HCT116 (cell line): ENCODE measurements around the gene PSME1. TPM values are rescaled to one million over a fixed set of nuclear protein-coding genes. Genes with fewer than 3 reads are reported as not detected.

Experiments used
- ATAC-seq: fragments of 200-7000 bp; cut with Tn5 transposase; 2 replicates; pipeline ENCODE4 v1.9.1; 2020; ENCODE audit warnings: mild to moderate bottlenecking, moderate library complexity
- BruUV-seq: library from RNA; stranded (reverse); fragments of 400-500 nt; replicated peaks from 2 replicates; lab custom pipeline; 2021; lab: Mats Ljungman, UMichigan
- CTCF ChIA-PET: fragments of 300-600 bp; sonication (Branson Sonifier 250); formaldehyde crosslinking; loops from one replicate; lab custom pipeline; 2021; ENCODE audit warnings: antibody characterized with exemption; lab: Charles Lee
- POLR2A ChIA-PET: fragments of 300-600, 350-600 bp; sonication (Branson Sonifier 250); formaldehyde crosslinking; loops from one replicate; lab custom pipeline; 2021; ENCODE audit warnings: antibody characterized with exemption; lab: Charles Lee
- RAD21 ChIA-PET, 2 experiments: fragments of 300-600 bp; sonication (Branson Sonifier 250); formaldehyde crosslinking; loops; one replicate each; lab custom pipeline; 2023; ENCODE audit warnings: low total read pairs in 2 of 2; ENCODE audit not compliant: uncharacterized antibody in 2 of 2, unreplicated experiment in 2 of 2, low non-redundant PET in 1 of 2; lab: Charles Lee
- DNase-seq: peaks from one replicate; pipeline ENCODE4 v3.0.0-alpha.2; 2010; ENCODE audit warnings: low read depth, low spot score
- H2AFZ ChIP-seq: fragments of 200-600 bp; shearing (Covaris generic), sonication (generic); 2 replicates; pipeline ENCODE4 v1.6.1; 2017; ENCODE audit warnings: low read depth, mixed run types, mixed read lengths, antibody characterized with exemption, low read length; ENCODE audit not compliant: poor library complexity, severe bottlenecking
- H3K27ac ChIP-seq: 2 replicates; pipeline ENCODE4 v1.5.1; 2012; ENCODE audit warnings: low read depth, low read length
- H3K27me3 ChIP-seq: fragments of 200-600 bp; sonication (generic); 2 replicates; pipeline ENCODE4 v1.6.1; 2016; ENCODE audit warnings: mixed run types, low read length, mixed read lengths; ENCODE audit not compliant: insufficient read depth
- H3K36me3 ChIP-seq, 2 experiments: fragments of 200-500 bp in 1 of 2; fragments of 200-600 bp in 1 of 2; sonication (Bioruptor generic) in 1 of 2; sonication (generic) in 1 of 2; 2 replicates each; pipeline versions ENCODE4 v1.5.1 to v1.6.1; 2014 to 2016; ENCODE audit warnings: low read length in 2 of 2, inconsistent platforms in 1 of 2, mixed read lengths in 1 of 2, mixed run types in 1 of 2; ENCODE audit not compliant: insufficient read depth in 2 of 2, control insufficient read depth in 1 of 2
- H3K4me1 ChIP-seq, 2 experiments: fragments of 200-600 bp in 1 of 2; sonication (generic) in 1 of 2; 2 replicates each; pipeline versions ENCODE4 v1.5.1 to v1.6.1; 2012 to 2017; ENCODE audit warnings: low read length in 2 of 2, inconsistent platforms in 1 of 2, mild to moderate bottlenecking in 1 of 2, mixed read lengths in 1 of 2, mixed run types in 1 of 2, moderate library complexity in 1 of 2; ENCODE audit not compliant: insufficient read depth in 2 of 2, control insufficient read depth in 1 of 2
- H3K4me2 ChIP-seq: fragments of 200-600 bp; sonication (generic); 2 replicates; pipeline ENCODE4 v1.6.1; 2017; ENCODE audit warnings: mixed run types, low read length, mixed read lengths
- H3K4me3 ChIP-seq, 2 experiments: fragments of 200-600 bp in 1 of 2; sonication (generic) in 1 of 2; replicated peaks in 1 of 2; 2 replicates each; pipeline ENCODE4 v1.5.1; 2011 to 2016; ENCODE audit warnings: low read length in 2 of 2, control low read depth in 1 of 2, low read depth in 1 of 2, mild to moderate bottlenecking in 1 of 2, mixed read lengths in 1 of 2, mixed run types in 1 of 2
- H3K79me2 ChIP-seq: fragments of 200-600 bp; sonication (generic); 2 replicates; pipeline ENCODE4 v1.6.1; 2017; ENCODE audit warnings: mild to moderate bottlenecking, mixed run types, low read length, moderate library complexity, mixed read lengths; ENCODE audit not compliant: insufficient read depth
- H3K9ac ChIP-seq: fragments of 200-600 bp; sonication (generic); 2 replicates; pipeline ENCODE4 v1.6.1; 2016; ENCODE audit warnings: low read length, mixed read lengths
- H3K9me2 ChIP-seq: fragments of 200-600 bp; sonication (generic), shearing (Covaris generic); 2 replicates; pipeline ENCODE4 v1.6.1; 2017; ENCODE audit warnings: mixed run types, mild to moderate bottlenecking, moderate library complexity; ENCODE audit not compliant: insufficient read depth
- H3K9me3 ChIP-seq, 2 experiments: fragments of 200-500 bp in 1 of 2; fragments of 200-600 bp in 1 of 2; sonication (Bioruptor generic) in 1 of 2; sonication (generic) in 1 of 2; 2 replicates each; pipeline ENCODE4 v1.6.1; 2014 to 2017; ENCODE audit warnings: low read length in 2 of 2, mixed read lengths in 2 of 2, inconsistent platforms in 1 of 2, low read depth in 1 of 2, mild to moderate bottlenecking in 1 of 2, mixed run types in 1 of 2, moderate library complexity in 1 of 2; ENCODE audit not compliant: control insufficient read depth in 1 of 2, insufficient read depth in 1 of 2
- H4K20me1 ChIP-seq: fragments of 200-600 bp; sonication (generic), shearing (Covaris generic); 2 replicates; pipeline ENCODE4 v1.6.1; 2017; ENCODE audit warnings: mixed run types, mild to moderate bottlenecking, moderate library complexity; ENCODE audit not compliant: insufficient read depth
- CBX3 ChIP-seq: IDR thresholded peaks from 2 replicates; pipeline ENCODE4 v1.6.1; 2012; ENCODE audit warnings: low read depth
- CEBPB ChIP-seq: IDR thresholded peaks from 2 replicates; pipeline ENCODE4 v1.6.1; 2012; ENCODE audit warnings: low read depth
- CTCF ChIP-seq, 3 experiments: fragments of 200-600 bp in 1 of 3; sonication (generic) in 1 of 3; IDR thresholded peaks in 2 of 3; conservative IDR thresholded peaks in 1 of 3; 2 replicates each; pipeline ENCODE4 v1.5.1; 2012 to 2017; ENCODE audit warnings: low read depth in 2 of 3, low read length in 2 of 3, antibody characterized with exemption in 1 of 3, borderline replicate concordance in 1 of 3, control low read depth in 1 of 3, mild to moderate bottlenecking in 1 of 3, mixed read lengths in 1 of 3, mixed run types in 1 of 3, moderate library complexity in 1 of 3; ENCODE audit not compliant: insufficient read depth in 1 of 3
- EGR1 ChIP-seq: IDR thresholded peaks from 2 replicates; pipeline ENCODE4 v1.6.1; 2012; ENCODE audit warnings: low read depth
- ELF1 ChIP-seq: IDR thresholded peaks from 2 replicates; pipeline ENCODE4 v1.6.1; 2012; ENCODE audit warnings: low read depth, borderline replicate concordance
- EZH2 ChIP-seq: fragments of 200-600 bp; sonication (generic); IDR thresholded peaks from 2 replicates; pipeline ENCODE4 v1.6.1; 2017; ENCODE audit warnings: antibody characterized with exemption, mixed run types
- FOSL1 ChIP-seq: IDR thresholded peaks from 2 replicates; pipeline ENCODE4 v1.6.1; 2012; ENCODE audit warnings: low read depth
- JUND ChIP-seq: IDR thresholded peaks from 2 replicates; pipeline ENCODE4 v1.6.1; 2012
- MAX ChIP-seq: IDR thresholded peaks from 2 replicates; pipeline ENCODE4 v1.6.1; 2012
- SIN3A ChIP-seq: IDR thresholded peaks from 2 replicates; pipeline ENCODE4 v1.6.1; 2012; ENCODE audit warnings: low read depth
- SP1 ChIP-seq: IDR thresholded peaks from 2 replicates; pipeline ENCODE4 v1.6.1; 2012; ENCODE audit warnings: low read depth
- SRF ChIP-seq: IDR thresholded peaks from 2 replicates; pipeline ENCODE4 v1.6.1; 2012; ENCODE audit warnings: low read depth
- TCF7L2 ChIP-seq: IDR thresholded peaks from 2 replicates; pipeline ENCODE4 v1.7.0; 2011; ENCODE audit warnings: borderline replicate concordance, inconsistent platforms; ENCODE audit not compliant: insufficient read depth, insufficient read length; ENCODE audit errors: extremely low read depth
- ZBTB33 ChIP-seq: IDR thresholded peaks from 2 replicates; pipeline ENCODE4 v1.6.1; 2011; ENCODE audit warnings: mild to moderate bottlenecking, low read length, moderate library complexity; ENCODE audit not compliant: insufficient replicate concordance; ENCODE audit errors: extremely low read depth
- ZFX ChIP-seq: fragments of 450-650 bp; IDR thresholded peaks from 2 replicates; pipeline ENCODE4 v1.6.1; 2017
- ZNF274 ChIP-seq: fragments of 200-500 bp; sonication (Bioruptor generic); IDR thresholded peaks from 2 replicates; pipeline ENCODE4 v1.6.1; 2014; ENCODE audit warnings: mild to moderate bottlenecking, low read depth, low read length, inconsistent platforms
- intact Hi-C: fragments of 100-400 bp; cut with micrococcal nuclease; formaldehyde crosslinking; loops from 2 replicates; pipeline ENCODE4 v1.10.0; 2022
- total RNA-seq: library from RNA; stranded (reverse); gene quantifications from one replicate; pipeline ENCODE4 v1.2.1, GENCODE V29; 2021; ENCODE audit not compliant: unreplicated experiment
- TF ChIP-seq, protein P1 (sequence below): IDR thresholded peaks from 2 replicates; pipeline ENCODE4 v1.6.1; 2012

PSME1 gene
- total RNA-seq, 1 experiment from 2014 or later: 174 TPM

DNA sequence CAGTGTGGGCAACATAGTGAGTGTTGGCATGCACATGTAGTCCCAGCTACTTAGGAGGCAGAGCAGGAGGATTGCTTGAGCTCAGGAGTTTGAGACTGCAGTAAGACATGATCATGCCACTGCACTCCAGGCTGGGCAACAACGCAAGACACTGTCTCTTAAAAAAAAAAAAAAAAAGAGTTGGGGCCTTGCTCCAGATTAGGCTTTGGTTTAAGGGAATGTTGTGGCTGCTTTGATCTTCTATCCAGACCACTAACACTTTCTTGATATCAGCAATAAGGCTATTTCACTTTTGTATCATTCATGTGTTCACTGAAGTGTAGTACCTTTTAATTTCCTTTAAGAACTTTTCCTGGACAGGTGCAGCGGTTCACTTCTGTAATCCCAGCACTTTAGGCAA, 8.3 kb upstream of the PSME1 start:
- Histone ChIP-seq H3K9me3 (no peaks in the 10 kb centered on the region), H4K20me1 (no peaks in the 10 kb centered on the region), H3K27ac (no peak overlapping the region), H3K79me2 (no peaks in the 10 kb centered on the region), H3K9ac (no peak overlapping the region), H3K36me3 (peaks cover 0 to 3% of the 10 kb centered on the region in 2 experiments; a peak in 2 of 4 replicates), H2AFZ (no peak overlapping the region), H3K4me2 (no peak overlapping the region), H3K27me3 (no peaks in the 10 kb centered on the region), H3K4me1 (no peaks in the 10 kb centered on the region), H3K9me2 (no peaks in the 10 kb centered on the region), H3K4me3 (no peak overlapping the region)
- BruUV-seq: no TSS peak
- no peak for ATAC-seq
- POLR2A ChIA-PET: interaction anchor here (0.6 to 1.9 kb wide), 3 partner anchors 8 to 27 kb away, joined by 3 to 8 read pairs (median 5); partner anchors contain the start of genes EMC9 and PSME1
- no peak for DNase-seq
- CTCF ChIA-PET: interaction anchor here (0.8 kb wide), 1 partner anchor 70 kb away, joined by 3 read pairs; no protein-coding TSS in a partner anchor
- intact Hi-C loops: no loop called here
- RAD21 ChIA-PET: interaction anchor here in 1 of 2 experiments (0.7 kb wide), 1 partner anchor 14 kb away, joined by 3 read pairs; no protein-coding TSS in a partner anchor
- TF ChIP-seq FOSL1 (no peak), CTCF (IDR thresholded peaks at IDR 0.05 in 2 of 3, conservative IDR thresholded peaks at IDR 0.05 in 1 of 3; ENCODE audit: borderline replicate concordance in 1 of 3, insufficient read depth in 1 of 3, low read depth in 2 of 3, low read length in 2 of 3) (no peak)

GRCh38 chr14:24129410-24129998, 6.5 kb upstream of the PSME1 start:
- no peaks in the 10 kb centered on the region for H3K36me3 ChIP-seq
- no peak overlapping the region for H3K4me2 ChIP-seq
- no peak overlapping the region for H2AFZ ChIP-seq
- CTCF ChIA-PET: interaction anchor here (1.2 kb wide), 1 partner anchor 21 kb away, joined by 3 read pairs; no protein-coding TSS in a partner anchor
- no peaks in the 10 kb centered on the region for H3K9me2 ChIP-seq
- H3K79me2 ChIP-seq: no peaks in the 10 kb centered on the region
- no peak overlapping the region for H3K4me3 ChIP-seq
- no peaks in the 10 kb centered on the region for H3K4me1 ChIP-seq
- intact Hi-C loops: no loop called here
- POLR2A ChIA-PET: interaction anchor here (1.2 to 3.0 kb wide), 2 partner anchors 15 to 35 kb away, joined by 3 to 8 read pairs; partner anchors contain the start of genes DCAF11, NRL and PCK2
- H3K9me3 ChIP-seq: no peaks in the 10 kb centered on the region
- H3K27ac ChIP-seq: no peak overlapping the region
- DNase-seq: no peak
- H3K27me3 ChIP-seq: no peaks in the 10 kb centered on the region
- RAD21 ChIA-PET: no interaction called here
- H4K20me1 ChIP-seq: no peaks in the 10 kb centered on the region
- BruUV-seq: no TSS peak
- H3K9ac ChIP-seq: no peak overlapping the region
- no peak for ATAC-seq
- TF ChIP-seq CBX3: no peak
- no peak for TF ChIP-seq CEBPB
- no peak for TF ChIP-seq SIN3A
- no peak for TF ChIP-seq FOSL1
- no peak for TF ChIP-seq ZBTB33
- TF ChIP-seq EZH2: no peak
- no peak for TF ChIP-seq TCF7L2
- TF ChIP-seq ELF1: no peak
- TF ChIP-seq EGR1: no peak
- TF ChIP-seq JUND: no peak
- TF ChIP-seq, protein P1, sequence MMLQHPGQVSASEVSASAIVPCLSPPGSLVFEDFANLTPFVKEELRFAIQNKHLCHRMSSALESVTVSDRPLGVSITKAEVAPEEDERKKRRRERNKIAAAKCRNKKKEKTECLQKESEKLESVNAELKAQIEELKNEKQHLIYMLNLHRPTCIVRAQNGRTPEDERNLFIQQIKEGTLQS: no peak
- no peak for TF ChIP-seq ZNF274
- TF ChIP-seq ZFX: no peak
- no peak for TF ChIP-seq SP1
- no peak for TF ChIP-seq SRF
- no peak for TF ChIP-seq MAX
